ENCODE data around the gene MBP.
A peak's percentile ranks its signal among the peaks of the same experiment; 100 is the strongest.

Gene MBP

GRCh38 chr18:77009675-77010074, 122.9 kb downstream of the MBP start:
- DNase-seq (ENCODE audit: low read depth in 2 of 2, low spot score in 1 of 2) = no peak

- no peak for DNase-seq (ENCODE audit: low read depth in 2 of 2, low spot score in 1 of 2)
Observed at GRCh38 chr18:77008576-77009315, 123.8 kb downstream of the MBP start.

- no peak for DNase-seq (ENCODE audit: low read depth in 2 of 2, low spot score in 1 of 2)
Observed at GRCh38 chr18:77008006-77008405, 124.6 kb downstream of the MBP start.

DNA sequence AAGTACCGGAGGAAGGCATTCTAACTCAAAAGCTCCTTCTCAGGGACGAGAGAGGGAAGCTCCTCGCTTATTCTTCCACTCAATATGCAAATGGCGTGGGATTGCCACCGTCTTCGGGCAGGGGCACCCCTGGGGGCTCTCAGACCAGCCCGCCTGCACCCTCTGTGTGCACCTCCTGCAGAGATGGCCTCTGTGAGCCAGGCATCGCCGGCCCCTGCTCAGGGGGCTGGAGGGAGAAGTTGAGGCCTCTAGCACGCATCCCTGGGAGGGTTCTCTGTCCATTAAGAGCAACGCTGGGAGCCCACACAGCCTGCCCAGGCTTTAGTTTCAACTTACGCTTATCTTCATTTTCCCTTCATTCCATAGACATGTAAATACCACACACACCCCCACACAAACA, 125.3 kb downstream of the MBP start:
- no peak for DNase-seq (ENCODE audit: low read depth in 2 of 2, low spot score in 1 of 2)

GRCh38 chr18:77006305-77007175, 126.0 kb downstream of the MBP start:
- DNase-seq (ENCODE audit: low read depth in 2 of 2, low spot score in 1 of 2) = no peak

- no peak for DNase-seq (ENCODE audit: low read depth in 2 of 2, low spot score in 1 of 2)
Observed at GRCh38 chr18:77005651-77006195, 126.9 kb downstream of the MBP start.

DNA sequence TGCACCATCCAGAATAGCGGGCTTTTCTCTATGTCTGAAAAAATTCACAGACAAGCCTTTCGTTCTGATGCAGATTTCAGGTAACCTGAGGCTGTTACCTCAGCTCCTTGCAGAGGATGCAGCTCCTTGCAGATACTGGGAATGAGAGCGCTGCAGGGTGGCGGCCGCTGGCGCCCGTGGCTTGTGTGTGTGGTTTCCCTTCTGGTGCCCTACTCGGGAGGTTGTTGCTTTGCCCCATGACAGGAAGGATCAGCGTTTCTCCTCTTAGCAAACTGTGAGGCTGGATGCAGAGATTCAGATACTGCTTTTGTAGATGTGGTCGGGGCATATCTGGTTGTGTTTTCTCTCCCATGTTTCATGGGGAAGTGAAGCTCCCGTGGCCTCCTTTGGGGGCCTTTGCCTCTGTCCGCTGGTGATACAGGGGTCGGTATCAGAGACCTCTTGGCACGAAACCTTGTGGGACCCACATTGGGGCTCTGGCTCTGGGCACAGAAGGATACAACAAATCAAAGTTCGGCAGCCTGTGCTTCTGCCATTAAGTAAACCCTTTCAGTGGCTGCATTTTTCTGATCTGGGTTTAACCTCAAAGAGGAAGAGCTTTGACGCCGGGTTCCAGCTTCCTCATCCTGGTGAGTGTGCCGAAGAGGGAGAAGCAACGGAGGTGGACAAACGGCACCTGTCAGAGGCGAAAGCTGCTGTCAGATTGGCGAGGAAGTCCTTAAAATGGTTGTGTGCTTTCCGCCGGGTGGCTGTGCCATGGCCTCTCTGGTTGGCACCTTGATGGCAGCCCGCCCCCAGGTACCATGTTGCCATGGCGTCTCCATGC, 127.8 kb downstream of the MBP start:
- DNase-seq (ENCODE audit: low read depth in 2 of 2, low spot score in 1 of 2) = no peak

- DNase-seq (ENCODE audit: low read depth in 2 of 2, low spot score in 1 of 2) = no peak
Observed at GRCh38 chr18:77003316-77003715, 129.3 kb downstream of the MBP start.

DNA sequence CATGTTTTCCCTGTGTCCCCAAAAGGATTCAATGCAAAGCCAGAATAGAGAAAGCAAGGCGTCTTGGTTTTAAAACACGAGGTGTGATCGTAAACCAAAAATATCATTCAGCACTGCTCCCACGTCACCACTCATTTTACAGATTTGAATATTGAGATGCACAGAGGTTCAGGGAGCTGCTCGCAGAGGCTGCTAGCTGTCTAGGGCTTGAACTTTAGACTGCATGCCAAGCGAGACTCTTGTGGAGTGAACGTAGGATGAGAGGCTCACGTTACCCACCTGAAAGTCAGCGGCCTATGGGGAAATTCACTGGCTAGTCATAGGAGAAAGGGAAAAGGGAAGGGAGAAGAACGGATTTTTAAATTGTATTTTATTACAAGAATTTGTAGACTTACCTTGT, 130.1 kb downstream of the MBP start:
- DNase-seq (ENCODE audit: low read depth in 2 of 2, low spot score in 1 of 2) = no peak

DNA sequence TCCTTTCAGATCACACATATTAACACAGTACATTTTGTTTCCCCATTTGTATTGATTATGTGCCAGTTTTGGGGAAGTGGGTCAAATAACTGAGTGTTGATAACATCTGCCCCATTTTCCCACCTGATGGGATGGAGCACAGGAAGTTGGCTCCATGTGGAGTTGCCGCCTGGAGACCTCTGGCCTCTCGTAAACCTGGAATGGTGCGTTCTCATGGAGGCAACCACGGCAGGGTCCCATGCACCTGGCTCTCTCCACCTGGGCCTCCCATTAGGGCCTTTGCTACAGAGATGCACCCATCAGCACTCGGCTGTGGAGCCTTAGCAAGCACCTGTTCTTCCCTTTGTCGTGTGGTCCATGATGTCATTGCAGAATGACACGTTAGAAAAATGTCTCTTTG, 130.6 kb downstream of the MBP start:
- DNase-seq (ENCODE audit: low read depth in 2 of 2, low spot score in 1 of 2) = no peak

DNA sequence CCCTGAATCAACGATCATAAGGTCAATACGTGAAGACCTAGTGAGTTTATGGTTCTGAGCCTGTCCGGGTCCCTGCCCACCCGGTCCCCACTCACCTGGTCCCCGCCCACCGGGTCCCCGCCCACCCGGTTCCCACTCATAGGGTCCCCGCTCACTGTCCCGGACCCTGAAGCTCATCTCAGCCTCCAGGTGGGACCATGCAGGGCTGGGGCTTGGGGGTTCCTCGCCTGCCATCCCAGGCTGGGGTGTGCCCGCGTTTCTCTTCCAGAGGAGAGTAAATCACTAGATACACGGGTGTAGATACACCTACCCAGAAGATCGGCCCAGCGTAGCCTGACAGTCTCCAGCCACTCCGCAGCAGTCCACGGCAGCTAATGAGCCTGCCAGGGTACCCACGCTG, 131.5 kb downstream of the MBP start:
- no peak for DNase-seq (ENCODE audit: low read depth in 2 of 2, low spot score in 1 of 2)

- peak in 1 of 2 donors; percentile 21 for DNase-seq (ENCODE audit: low read depth in 2 of 2, low spot score in 1 of 2)
Observed at GRCh38 chr18:77000527-77000926, 132.1 kb downstream of the MBP start.

- DNase-seq (ENCODE audit: low read depth in 2 of 2, low spot score in 1 of 2) = no peak
Observed at GRCh38 chr18:76999077-76999476, 133.5 kb downstream of the MBP start.

DNA sequence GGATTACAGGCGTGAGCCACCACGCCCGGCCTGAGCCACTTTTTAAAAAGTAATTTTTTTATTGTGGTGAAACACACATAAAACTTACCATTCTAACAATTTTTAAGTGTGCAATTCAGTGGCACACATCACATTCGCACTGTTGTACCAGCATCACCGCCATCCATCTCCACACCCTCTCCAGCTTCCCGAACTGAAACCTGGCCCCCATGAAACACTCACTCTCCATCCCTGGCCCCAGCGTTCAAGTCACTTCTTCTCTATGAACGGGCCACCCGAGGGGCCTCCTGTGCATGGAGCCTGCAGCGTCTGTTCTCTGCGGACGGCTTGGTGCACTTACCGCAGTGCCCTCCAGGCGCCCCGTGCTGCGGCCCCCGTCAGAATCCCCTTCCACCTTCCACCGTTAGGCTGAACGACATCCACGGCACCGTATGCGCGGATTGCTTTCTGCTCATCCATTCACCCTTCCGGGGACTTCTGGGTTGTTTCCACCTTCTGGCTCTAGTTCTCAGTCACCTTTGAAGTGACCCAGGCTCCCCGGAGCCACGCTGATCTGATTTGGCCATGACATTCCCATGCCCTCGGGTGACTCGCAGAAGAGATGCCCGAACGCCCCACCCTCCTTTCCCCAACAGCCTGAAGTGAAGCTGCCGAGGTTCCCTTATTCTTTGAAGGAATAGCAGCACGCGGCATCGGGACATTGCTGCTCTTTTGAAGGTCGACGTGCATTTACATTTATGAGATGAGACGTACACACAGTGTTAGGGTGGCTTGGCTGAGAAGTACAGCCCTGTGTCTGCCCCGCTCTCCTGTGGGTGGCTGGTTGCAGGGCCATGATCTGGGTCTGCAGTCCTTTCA, 134.4 kb downstream of the MBP start:
- no peak for DNase-seq (ENCODE audit: low read depth in 2 of 2, low spot score in 1 of 2)

GRCh38 chr18:76996429-76996828, 136.2 kb downstream of the MBP start:
- no peak for DNase-seq (ENCODE audit: low read depth in 2 of 2, low spot score in 1 of 2)

DNA sequence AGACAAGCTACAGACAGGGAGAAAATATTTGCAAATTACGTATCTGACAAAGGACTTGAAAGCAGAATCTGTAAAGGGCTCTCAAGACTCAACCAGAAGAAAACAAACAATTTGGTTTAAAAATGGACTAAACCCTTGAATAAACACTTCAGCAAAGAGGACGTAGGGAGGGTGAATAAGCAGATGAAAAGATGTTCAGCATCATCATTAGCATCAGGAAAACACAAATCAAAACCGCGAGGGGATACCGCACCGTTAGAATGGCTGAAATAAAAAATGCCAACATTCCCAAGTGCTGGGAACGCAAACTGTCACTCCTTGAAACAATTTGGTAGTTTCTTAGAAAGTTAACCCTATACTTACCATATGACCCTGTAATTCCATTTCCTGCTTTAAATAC, 136.7 kb downstream of the MBP start:
- DNase-seq (ENCODE audit: low read depth in 2 of 2, low spot score in 1 of 2) = no peak

GRCh38 chr18:76994086-76994654, 138.4 kb downstream of the MBP start:
- no peak for DNase-seq (ENCODE audit: low read depth in 2 of 2, low spot score in 1 of 2)

DNA sequence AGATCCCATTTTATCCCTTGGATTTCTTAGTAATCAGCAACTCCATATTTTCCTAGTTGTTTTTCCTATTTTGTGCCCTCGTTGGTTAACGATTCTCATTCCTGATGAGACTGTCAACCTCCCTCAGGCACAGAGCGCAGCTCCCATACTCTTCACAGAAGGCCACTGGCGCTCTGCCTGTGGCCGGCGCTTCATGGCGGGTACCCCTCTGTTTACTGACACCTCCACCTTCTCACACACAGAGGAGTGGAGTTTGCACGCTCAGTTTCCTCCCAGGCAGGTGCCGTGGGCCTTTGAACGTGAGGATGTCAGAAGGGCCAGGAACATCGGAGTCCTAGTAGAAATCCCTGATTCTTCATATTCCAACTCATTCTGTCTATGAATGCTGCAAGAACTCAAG, 139.0 kb downstream of the MBP start:
- no peak for DNase-seq (ENCODE audit: low read depth in 2 of 2, low spot score in 1 of 2)

- DNase-seq (ENCODE audit: low read depth in 2 of 2, low spot score in 1 of 2) = no peak
Observed at GRCh38 chr18:76993085-76993382, 139.5 kb downstream of the MBP start.

Measured in stimulated activated CD8-positive, alpha-beta memory T cell treated with anti-CD3 and anti-CD28 coated beads, Interleukin-4, amount 100 ng/mL, for 1 hour (primary cell).